HepG2 (cell line): ENCODE measurements around the gene EVL. TPM values are rescaled to one million over a fixed set of nuclear protein-coding genes. Genes with fewer than 3 reads are reported as not detected.

ENCODE experiments used
- ATAC-seq: fragments of 200-7000 bp; cut with Tn5 transposase; 3 replicates; pipeline ENCODE4 v1.9.1; 2020; ENCODE audit warnings: mild to moderate bottlenecking, moderate library complexity
- BruUV-seq: library from RNA; stranded (reverse); fragments of 400-500 nt; replicated peaks from 2 replicates; lab custom pipeline; 2021; lab: Mats Ljungman, UMichigan
- CTCF ChIA-PET: fragments of 300-600 bp; formaldehyde crosslinking; extraction: SDS; loops from one replicate; lab custom pipeline; 2021; ENCODE audit warnings: low total read pairs, inconsistent platforms, low intra/inter-chr PET ratio; lab: Yijun Ruan, JAX
- POLR2A ChIA-PET: fragments of 350-600 bp; sonication (Branson Sonifier 250); formaldehyde crosslinking; loops from one replicate; lab custom pipeline; 2020; ENCODE audit warnings: antibody characterized with exemption, inconsistent platforms; lab: Yijun Ruan, JAX
- DNase-seq: peaks from one replicate; pipeline ENCODE4 v3.0.0-alpha.2; 2015; ENCODE audit warnings: low spot score
- FAIRE-seq: peaks from 3 replicates; lab custom pipeline; 2011; peaks lifted over from hg19 to GRCh38; lab: Jason Lieb, UNC
- H2AFZ ChIP-seq: one replicate; pipeline ENCODE4 v1.6.1; 2011; ENCODE audit warnings: low read length, inconsistent platforms
- H3K27ac ChIP-seq: fragments of 300-600 bp; 3 replicates; pipeline ENCODE4 v1.8.0; 2011; ENCODE audit warnings: mixed run types, mild to moderate bottlenecking, mixed read lengths, low read length, inconsistent platforms; ENCODE audit not compliant: insufficient read depth; ENCODE audit errors: extremely low read length
- H3K27me3 ChIP-seq, 2 experiments: fragments of 200-600 bp in 1 of 2; 2 replicates in 1 of 2; 3 replicates in 1 of 2; pipeline versions ENCODE4 v1.6.0 to v1.8.0; 2011; ENCODE audit warnings: low read length in 2 of 2, mild to moderate bottlenecking in 2 of 2, moderate library complexity in 2 of 2, inconsistent platforms in 1 of 2; ENCODE audit not compliant: insufficient read depth in 2 of 2, control insufficient read depth in 1 of 2
- H3K36me3 ChIP-seq, 2 experiments: fragments of 200-600 bp in 1 of 2; replicated peaks in 1 of 2; 2 replicates in 1 of 2; 3 replicates in 1 of 2; pipeline versions ENCODE4 v1.5.1 to v1.8.0; 2011; ENCODE audit warnings: low read length in 2 of 2, inconsistent platforms in 1 of 2; ENCODE audit not compliant: insufficient read depth in 2 of 2, control insufficient read depth in 1 of 2
- H3K4me1 ChIP-seq: 2 replicates; pipeline ENCODE4 v1.5.1; 2012; ENCODE audit warnings: low read length, inconsistent platforms; ENCODE audit not compliant: insufficient read depth
- H3K4me2 ChIP-seq: 2 replicates; pipeline ENCODE4 v1.6.0; 2011; ENCODE audit warnings: low read depth, low read length, inconsistent platforms
- H3K4me3 ChIP-seq, 3 experiments: fragments of 200-600 bp in 1 of 3; sonication (generic), shearing (Covaris generic) in 1 of 3; replicated peaks in 1 of 3; 2 replicates each; pipeline ENCODE4 v1.5.1; 2011 to 2016; ENCODE audit warnings: low read length in 3 of 3, inconsistent platforms in 2 of 3, low read depth in 2 of 3, mild to moderate bottlenecking in 2 of 3, control low read depth in 1 of 3, mixed read lengths in 1 of 3; ENCODE audit not compliant: insufficient read depth in 1 of 3
- H3K79me2 ChIP-seq: one replicate; pipeline ENCODE4 v1.6.1; 2011; ENCODE audit warnings: low read length, inconsistent platforms; ENCODE audit not compliant: insufficient read depth
- H3K9ac ChIP-seq: 2 replicates; pipeline ENCODE4 v1.6.0; 2011; ENCODE audit warnings: mild to moderate bottlenecking, low read depth, low read length, inconsistent platforms; ENCODE audit not compliant: insufficient read depth
- H3K9me3 ChIP-seq: 2 replicates; pipeline ENCODE4 v1.5.1; 2012; ENCODE audit warnings: mild to moderate bottlenecking, low read length
- H4K20me1 ChIP-seq: 2 replicates; pipeline ENCODE4 v1.6.0; 2011; ENCODE audit warnings: inconsistent platforms, mild to moderate bottlenecking, low read length, moderate library complexity; ENCODE audit not compliant: insufficient read depth
- MAFK ChIP-seq, 2 experiments: IDR thresholded peaks in 1 of 2; conservative IDR thresholded peaks in 1 of 2; 2 replicates each; pipeline ENCODE4 v1.6.1; 2011; ENCODE audit warnings: improper control_type of control experiment in 2 of 2, low read length in 2 of 2
- PAWR ChIP-seq: sonication (generic); formaldehyde crosslinking; IDR thresholded peaks from 2 replicates; pipeline ENCODE4 v1.4.0; 2020; ENCODE audit warnings: missing genetic modification reagents, mild to moderate bottlenecking, borderline replicate concordance
- ZFP82 ChIP-seq: sonication (generic); formaldehyde crosslinking; IDR thresholded peaks from 2 replicates; pipeline ENCODE4 v1.5.1; 2020; ENCODE audit warnings: mild to moderate bottlenecking, missing genetic modification reagents, borderline replicate concordance
- WGBS: methylation state at CpG from one replicate; pipeline ENCODE4 v1.1.6; 2017; ENCODE audit warnings: low lambda C conversion rate; 5-methylcytosine and 5-hydroxymethylcytosine counted together
- in situ Hi-C: cut with HindIII; loops from 2 replicates; pipeline ENCODE4 v1.10.0; 2017; ENCODE audit warnings: low pct_unique_long_range_greater_than_20kb; ENCODE audit not compliant: extremely low pct_ligation_motif_present
- intact Hi-C: fragments of 100-400 bp; cut with micrococcal nuclease; formaldehyde crosslinking; loops from one replicate; pipeline ENCODE4 v1.10.0; 2022; ENCODE audit not compliant: unreplicated experiment
- polyA plus RNA-seq, 8 experiments: library from polyadenylated mRNA; depleted of rRNA in 3 of 8; stranded (reverse) in 7 of 8; unstranded in 1 of 8; fragments of >200 nt; fragmentation: Illumina TruSeq in 4 of 8; extraction: Trizol in 4 of 8; gene quantifications; 2 replicates each; pipeline versions ENCODE4 v1.2.1 to v1.2.3, GENCODE V29; 2011 to 2016; ENCODE audit warnings: low read depth in 4 of 8, missing spikeins in 1 of 8, mixed read lengths in 1 of 8; ENCODE audit not compliant: insufficient read depth in 1 of 8
- total RNA-seq, 5 experiments: library from RNA; depleted of rRNA; stranded (reverse); fragments of >200 nt; fragmentation: Illumina TruSeq; extraction: Trizol; gene quantifications; 2 replicates each; pipeline ENCODE4 v1.2.3, GENCODE V29; 2016; ENCODE audit warnings: low read depth in 1 of 5
- TF ChIP-seq, protein P1 (sequence below): IDR thresholded peaks from 2 replicates; pipeline ENCODE4 v1.6.1; 2016; ENCODE audit warnings: missing genetic modification reagents, missing compliant biosample characterization
- TF ChIP-seq, protein P2 (sequence below): sonication (generic); formaldehyde crosslinking; IDR thresholded peaks from 2 replicates; pipeline ENCODE4 v1.4.0; 2020; ENCODE audit warnings: missing genetic modification reagents
- TF ChIP-seq, protein P3 (sequence below): fragments of 450-650 bp; IDR thresholded peaks from 2 replicates; pipeline ENCODE4 v1.6.1; 2016
- TF ChIP-seq, protein P4 (sequence below): sonication (generic); formaldehyde crosslinking; IDR thresholded peaks from 2 replicates; pipeline ENCODE4 v1.8.0; 2022; ENCODE audit warnings: mild to moderate bottlenecking, missing genetic modification reagents

Gene EVL
- total and polyA plus RNA-seq, 2 of the 13 experiments (the other 11 are each of a cell fraction or from before 2014, with no cell fraction given): 15.1 to 31.2 TPM

DNA sequence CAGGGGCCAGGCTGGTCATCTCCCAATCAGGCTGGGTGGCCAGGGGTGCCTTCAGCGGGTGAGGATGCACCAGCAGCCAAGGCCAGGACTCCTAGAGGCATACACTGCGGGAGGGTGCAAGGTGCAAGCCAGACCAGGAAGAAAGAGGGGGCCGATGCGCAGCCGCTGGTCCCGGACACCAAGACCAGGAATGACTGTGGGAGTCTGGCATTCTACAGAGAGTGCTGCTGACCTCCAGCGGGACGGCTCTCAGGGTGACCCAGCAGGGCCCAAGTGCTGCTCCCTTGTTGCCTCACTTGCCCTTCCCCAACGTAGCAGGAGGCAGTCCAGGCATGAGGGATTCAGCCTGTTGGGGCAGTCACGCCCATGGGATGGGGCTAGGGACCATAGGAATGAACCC is 58.4 kb downstream of the EVL start (continued):
- TF ChIP-seq MAFK (conservative IDR thresholded peaks at IDR 0.05 in 1 of 2, IDR thresholded peaks at IDR 0.05 in 1 of 2; ENCODE audit: low read length in 2 of 2): no peak
- TF ChIP-seq, protein P1, sequence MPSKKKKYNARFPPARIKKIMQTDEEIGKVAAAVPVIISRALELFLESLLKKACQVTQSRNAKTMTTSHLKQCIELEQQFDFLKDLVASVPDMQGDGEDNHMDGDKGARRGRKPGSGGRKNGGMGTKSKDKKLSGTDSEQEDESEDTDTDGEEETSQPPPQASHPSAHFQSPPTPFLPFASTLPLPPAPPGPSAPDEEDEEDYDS (CRISPR knock-in tag): no peak
- TF ChIP-seq, protein P2, sequence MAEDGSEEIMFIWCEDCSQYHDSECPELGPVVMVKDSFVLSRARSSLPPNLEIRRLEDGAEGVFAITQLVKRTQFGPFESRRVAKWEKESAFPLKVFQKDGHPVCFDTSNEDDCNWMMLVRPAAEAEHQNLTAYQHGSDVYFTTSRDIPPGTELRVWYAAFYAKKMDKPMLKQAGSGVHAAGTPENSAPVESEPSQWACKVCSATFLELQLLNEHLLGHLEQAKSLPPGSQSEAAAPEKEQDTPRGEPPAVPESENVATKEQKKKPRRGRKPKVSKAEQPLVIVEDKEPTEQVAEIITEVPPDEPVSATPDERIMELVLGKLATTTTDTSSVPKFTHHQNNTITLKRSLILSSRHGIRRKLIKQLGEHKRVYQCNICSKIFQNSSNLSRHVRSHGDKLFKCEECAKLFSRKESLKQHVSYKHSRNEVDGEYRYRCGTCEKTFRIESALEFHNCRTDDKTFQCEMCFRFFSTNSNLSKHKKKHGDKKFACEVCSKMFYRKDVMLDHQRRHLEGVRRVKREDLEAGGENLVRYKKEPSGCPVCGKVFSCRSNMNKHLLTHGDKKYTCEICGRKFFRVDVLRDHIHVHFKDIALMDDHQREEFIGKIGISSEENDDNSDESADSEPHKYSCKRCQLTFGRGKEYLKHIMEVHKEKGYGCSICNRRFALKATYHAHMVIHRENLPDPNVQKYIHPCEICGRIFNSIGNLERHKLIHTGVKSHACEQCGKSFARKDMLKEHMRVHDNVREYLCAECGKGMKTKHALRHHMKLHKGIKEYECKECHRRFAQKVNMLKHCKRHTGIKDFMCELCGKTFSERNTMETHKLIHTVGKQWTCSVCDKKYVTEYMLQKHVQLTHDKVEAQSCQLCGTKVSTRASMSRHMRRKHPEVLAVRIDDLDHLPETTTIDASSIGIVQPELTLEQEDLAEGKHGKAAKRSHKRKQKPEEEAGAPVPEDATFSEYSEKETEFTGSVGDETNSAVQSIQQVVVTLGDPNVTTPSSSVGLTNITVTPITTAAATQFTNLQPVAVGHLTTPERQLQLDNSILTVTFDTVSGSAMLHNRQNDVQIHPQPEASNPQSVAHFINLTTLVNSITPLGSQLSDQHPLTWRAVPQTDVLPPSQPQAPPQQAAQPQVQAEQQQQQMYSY (CRISPR knock-in tag): no peak
- no peak for TF ChIP-seq PAWR (CRISPR knock-in tag)
- TF ChIP-seq ZFP82 (CRISPR knock-in tag): no peak
- TF ChIP-seq, all 625 proteins: peak for 0

DNA sequence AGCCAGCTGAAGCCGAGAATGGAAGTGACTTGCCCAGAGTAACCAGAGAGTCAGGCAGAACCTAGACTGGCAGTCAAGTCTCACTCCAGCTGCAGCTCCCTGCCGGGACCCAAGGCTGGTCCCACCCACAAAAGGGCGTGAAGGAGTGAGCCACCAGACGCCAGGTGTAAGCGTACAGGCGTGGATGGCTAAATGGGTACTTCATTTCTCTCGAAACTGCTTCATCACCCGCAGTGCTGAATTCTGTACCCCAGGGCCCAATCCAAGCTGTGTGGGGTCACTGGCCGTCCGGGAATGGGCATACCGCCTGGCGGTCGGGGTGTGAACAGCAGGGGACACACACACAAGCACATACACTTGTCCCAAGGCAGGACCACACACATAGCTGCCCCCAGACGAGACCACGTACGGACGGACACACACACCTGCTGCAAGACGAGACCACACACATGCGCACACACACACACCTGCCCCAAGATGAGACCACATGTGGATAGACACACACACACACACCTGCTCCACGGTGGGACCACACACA is 59.4 kb downstream of the EVL start:
- Histone ChIP-seq H3K27ac (no peak overlapping the region), H3K9ac (no peak overlapping the region), H3K79me2 (no peaks in the 10 kb centered on the region), H3K27me3 (no peaks in the 10 kb centered on the region), H3K9me3 (no peaks in the 10 kb centered on the region), H3K4me3 (no peak overlapping the region), H3K4me2 (no peak overlapping the region), H4K20me1 (no peaks in the 10 kb centered on the region), H3K36me3 (peaks cover 5 to 8% of the 10 kb centered on the region in 2 experiments; a peak in 4 of 5 replicates), H3K4me1 (peaks cover 6% of the 10 kb centered on the region; the same call in 1 of the 2 replicates), H2AFZ (no peak overlapping the region)
- ChIA-PET CTCF (no interaction called here), POLR2A (no interaction called here)
- no peak for DNase-seq
- in situ Hi-C loops: no loop called here
- intact Hi-C loops: no loop called here
- BruUV-seq: no TSS peak
- no peak for ATAC-seq
- no peak for FAIRE-seq
- WGBS: 95% methylated on average over 13 of the region's 20 CpGs
- TF ChIP-seq, protein P3, sequence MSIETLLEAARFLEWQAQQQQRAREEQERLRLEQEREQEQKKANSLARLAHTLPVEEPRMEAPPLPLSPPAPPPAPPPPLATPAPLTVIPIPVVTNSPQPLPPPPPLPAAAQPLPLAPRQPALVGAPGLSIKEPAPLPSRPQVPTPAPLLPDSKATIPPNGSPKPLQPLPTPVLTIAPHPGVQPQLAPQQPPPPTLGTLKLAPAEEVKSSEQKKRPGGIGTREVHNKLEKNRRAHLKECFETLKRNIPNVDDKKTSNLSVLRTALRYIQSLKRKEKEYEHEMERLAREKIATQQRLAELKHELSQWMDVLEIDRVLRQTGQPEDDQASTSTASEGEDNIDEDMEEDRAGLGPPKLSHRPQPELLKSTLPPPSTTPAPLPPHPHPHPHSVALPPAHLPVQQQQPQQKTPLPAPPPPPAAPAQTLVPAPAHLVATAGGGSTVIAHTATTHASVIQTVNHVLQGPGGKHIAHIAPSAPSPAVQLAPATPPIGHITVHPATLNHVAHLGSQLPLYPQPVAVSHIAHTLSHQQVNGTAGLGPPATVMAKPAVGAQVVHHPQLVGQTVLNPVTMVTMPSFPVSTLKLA: peak; percentile 51; the same call in 1 of the 2 replicates
- TF ChIP-seq, protein P4, sequence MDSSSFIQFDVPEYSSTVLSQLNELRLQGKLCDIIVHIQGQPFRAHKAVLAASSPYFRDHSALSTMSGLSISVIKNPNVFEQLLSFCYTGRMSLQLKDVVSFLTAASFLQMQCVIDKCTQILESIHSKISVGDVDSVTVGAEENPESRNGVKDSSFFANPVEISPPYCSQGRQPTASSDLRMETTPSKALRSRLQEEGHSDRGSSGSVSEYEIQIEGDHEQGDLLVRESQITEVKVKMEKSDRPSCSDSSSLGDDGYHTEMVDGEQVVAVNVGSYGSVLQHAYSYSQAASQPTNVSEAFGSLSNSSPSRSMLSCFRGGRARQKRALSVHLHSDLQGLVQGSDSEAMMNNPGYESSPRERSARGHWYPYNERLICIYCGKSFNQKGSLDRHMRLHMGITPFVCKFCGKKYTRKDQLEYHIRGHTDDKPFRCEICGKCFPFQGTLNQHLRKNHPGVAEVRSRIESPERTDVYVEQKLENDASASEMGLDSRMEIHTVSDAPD (CRISPR knock-in tag): no peak
